GM12864 (cell line): ENCODE data around the gene TICRR.

ENCODE experiments used
- DNase-seq: peaks from one replicate; pipeline ENCODE4 v3.0.0-alpha.2; 2011; ENCODE audit warnings: low read depth
- H3K4me3 ChIP-seq: 2 replicates; pipeline ENCODE4 v1.5.1; 2011; ENCODE audit warnings: mild to moderate bottlenecking, low read depth, low read length, control low read depth
- TF ChIP-seq, protein P1 (sequence below): IDR thresholded peaks from 2 replicates; pipeline ENCODE4 v1.5.1; 2011; ENCODE audit warnings: low read depth, mild to moderate bottlenecking, moderate library complexity, low read length, control low read depth, inconsistent platforms; ENCODE audit errors: missing control alignments

TICRR gene

DNA sequence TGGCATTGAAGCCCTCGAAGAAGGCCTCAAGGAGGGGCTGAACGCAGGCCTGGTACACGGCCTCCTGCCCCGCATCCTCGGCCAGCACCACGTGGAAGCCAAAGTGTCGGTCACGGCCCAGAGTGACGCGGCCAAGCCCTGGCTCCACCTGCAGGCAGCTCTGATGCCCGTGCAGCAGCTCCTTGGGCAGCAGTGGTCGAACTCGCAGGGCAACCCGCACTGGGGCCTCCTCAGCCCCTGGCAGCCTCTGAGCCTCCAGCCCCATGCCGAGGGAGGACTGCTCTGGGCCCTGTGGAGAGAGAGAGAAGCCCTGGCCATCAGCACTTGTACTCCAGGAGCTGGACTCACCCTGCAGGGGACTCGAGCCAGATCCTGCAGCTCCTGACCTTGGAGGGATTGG, 77.4 kb downstream of the TICRR start:
- TF ChIP-seq, protein P1, sequence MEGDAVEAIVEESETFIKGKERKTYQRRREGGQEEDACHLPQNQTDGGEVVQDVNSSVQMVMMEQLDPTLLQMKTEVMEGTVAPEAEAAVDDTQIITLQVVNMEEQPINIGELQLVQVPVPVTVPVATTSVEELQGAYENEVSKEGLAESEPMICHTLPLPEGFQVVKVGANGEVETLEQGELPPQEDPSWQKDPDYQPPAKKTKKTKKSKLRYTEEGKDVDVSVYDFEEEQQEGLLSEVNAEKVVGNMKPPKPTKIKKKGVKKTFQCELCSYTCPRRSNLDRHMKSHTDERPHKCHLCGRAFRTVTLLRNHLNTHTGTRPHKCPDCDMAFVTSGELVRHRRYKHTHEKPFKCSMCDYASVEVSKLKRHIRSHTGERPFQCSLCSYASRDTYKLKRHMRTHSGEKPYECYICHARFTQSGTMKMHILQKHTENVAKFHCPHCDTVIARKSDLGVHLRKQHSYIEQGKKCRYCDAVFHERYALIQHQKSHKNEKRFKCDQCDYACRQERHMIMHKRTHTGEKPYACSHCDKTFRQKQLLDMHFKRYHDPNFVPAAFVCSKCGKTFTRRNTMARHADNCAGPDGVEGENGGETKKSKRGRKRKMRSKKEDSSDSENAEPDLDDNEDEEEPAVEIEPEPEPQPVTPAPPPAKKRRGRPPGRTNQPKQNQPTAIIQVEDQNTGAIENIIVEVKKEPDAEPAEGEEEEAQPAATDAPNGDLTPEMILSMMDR = no peak
- DNase-seq = no peak
- no peak overlapping the region for H3K4me3 ChIP-seq

DNA sequence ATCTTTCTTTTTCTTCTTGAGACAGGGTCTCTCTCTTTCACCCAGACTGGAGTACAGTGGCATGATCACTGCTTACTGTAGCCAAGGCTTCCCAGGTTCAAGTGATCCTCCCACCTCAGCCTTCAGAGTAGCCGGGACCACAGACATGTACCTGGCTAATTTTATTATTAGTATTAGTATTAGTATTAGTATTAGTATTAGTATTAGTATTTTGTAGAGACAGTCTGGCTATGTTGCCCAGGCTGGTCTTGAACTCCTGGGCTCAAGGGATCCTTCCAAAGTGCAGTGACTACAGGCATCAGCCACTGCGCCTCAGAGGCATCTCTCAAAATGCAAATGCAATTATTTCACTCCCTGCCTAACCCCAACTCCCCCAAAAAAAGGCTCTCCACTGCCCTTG, 78.3 kb downstream of the TICRR start:
- no peak for DNase-seq
- H3K4me3 ChIP-seq = no peak overlapping the region
- TF ChIP-seq, protein P1 = no peak

DNA sequence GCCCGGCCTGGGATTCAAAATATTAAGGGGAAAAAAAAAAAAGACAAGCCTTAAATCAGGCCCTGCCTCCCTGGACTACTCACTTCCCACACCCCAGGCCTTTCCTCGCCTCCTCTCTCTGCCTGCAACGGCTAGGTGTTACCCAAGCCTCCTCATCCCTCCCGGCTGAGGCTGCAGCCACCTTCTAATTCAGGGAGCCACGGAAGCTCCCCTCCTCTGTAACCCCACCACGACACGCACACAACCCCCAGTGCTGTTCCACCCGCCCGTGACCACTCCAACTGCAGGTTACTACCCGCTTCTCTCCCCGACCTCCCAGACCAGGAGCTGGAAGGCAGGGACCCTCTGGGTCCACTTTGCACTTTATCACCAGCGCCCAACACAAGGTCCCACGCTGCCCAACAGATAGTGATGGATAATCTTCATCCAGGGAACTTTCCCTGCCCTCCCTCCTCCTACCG, 79.1 kb downstream of the TICRR start:
- TF ChIP-seq, protein P1 = no peak
- H3K4me3 ChIP-seq = peak overlapping the region; percentile 44
- no peak for DNase-seq

DNA sequence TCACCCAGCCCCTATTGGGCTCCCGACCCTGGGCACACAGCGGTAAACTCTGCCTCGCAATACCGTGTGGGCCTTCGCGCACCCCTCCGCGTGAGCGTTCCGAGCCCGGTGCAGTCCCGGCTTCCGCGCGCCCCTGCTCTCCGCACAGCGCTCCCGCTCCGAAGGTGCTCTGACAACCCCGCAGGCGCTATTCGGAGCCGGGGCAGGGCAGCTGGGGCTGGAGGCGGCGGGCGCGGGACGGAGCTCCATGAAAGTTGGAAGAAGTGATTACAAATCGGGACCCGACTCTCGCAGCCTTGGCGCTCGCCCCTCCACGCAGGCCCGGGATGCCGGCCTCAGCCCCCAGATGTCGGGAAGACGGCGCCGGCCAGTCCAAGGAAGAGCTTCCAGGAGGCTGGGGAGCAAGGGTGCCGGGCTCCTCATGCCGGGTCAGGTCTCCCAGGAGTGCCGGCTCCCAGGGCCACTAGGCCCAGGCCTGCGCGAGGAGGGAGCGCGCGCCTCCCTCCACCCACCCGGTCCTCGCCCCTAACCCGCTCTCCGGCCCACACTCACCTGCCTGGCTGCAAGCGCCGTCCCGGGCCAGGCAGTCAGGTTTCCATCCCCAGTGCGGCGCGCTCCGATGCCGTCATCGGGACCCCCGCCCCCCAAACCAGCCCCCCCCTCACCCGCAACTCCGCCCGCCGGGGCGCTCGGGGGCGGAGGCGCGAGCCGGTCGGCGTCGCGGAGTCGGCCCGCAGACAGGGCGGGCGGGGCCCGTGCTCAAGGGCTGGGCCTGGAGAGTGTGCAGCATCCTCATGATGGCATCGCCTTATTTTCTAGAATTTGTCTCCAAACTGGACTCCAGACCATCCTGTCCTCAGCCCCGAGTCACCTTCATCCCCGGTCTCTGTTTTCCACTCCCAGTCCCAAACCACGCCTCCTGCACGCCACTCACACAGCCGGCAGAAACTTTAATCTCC, 79.9 kb downstream of the TICRR start, which contains the start of gene KIF7:
Gene KIF7 (minus strand): TSS at position 621 of the 959 bp plus-strand sequence. CDS start 2,537 bp downstream, outside the sequence.
- TF ChIP-seq, protein P1 = no peak
- no peak for DNase-seq
- H3K4me3 ChIP-seq = peak within 1 kb of the TSS; percentile 44

DNA sequence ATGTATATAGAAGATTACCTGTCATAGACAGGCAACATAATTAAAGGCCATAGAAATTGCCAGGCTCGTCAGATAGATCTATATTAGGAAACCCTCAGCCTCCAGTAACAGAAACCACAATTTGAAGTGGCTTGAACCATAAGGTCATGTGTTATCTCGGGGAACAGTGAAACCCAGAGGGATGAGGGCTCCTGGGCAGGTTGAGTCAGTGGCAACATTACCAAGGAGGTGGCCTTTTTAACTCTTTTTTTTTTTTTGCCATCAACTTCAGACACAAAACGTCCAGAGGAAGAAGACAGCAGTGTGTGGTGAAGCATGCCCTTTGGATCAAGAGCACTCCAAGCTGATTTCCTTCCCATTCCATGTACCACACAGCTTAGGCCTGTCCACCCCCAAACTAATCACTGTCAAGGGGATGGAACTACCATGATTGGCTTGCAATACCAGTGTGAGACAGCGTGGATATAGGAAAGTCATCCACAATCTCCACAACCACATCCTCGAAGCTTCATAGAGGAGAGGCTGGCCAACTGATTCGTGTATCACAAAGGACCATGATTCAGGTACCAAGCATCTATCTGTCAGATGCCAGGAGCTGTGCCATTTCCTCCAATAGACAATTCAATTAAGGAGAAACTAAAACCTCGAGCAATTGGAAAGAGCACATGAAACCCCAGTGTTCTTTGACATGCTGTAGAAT, 81.0 kb downstream of the TICRR start:
- H3K4me3 ChIP-seq = no peak overlapping the region
- TF ChIP-seq, protein P1 = no peak

DNA sequence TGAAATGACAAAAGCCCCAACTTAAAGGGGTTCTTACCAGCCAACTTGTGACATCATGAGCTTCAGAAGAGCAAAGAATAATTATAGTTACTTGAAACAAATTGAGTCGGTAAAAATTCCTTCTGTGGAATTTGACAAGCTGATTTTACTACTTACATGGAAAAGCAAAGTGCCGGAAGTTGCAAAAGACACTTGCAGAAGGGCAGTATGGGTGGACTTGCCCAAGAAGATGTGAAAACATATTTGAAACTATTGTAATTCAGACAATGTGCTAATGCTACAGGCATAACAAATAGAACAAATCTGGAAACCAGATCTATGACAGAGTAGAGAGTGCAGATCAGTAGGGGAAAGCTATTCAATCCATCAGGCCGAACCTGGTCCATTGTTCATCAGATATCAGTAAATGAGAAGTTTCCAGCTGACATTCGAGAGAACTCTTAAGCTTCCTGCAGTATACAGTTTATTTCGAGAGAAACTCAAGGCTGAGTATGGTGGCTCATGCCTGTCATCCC, 82.5 kb downstream of the TICRR start:
- no peak for DNase-seq
- TF ChIP-seq, protein P1 = no peak

More for the DNA sequence above, 81.0 kb downstream of the TICRR start:
- DNase-seq = no peak

More for the DNA sequence above, 82.5 kb downstream of the TICRR start:
- H3K4me3 ChIP-seq = no peak overlapping the region
